ENCODE measurements around the gene PDP2. TPM values are rescaled to one million over a fixed set of nuclear protein-coding genes. Genes with fewer than 3 reads are reported as not detected.

PDP2 gene
- total and polyA plus RNA-seq, 10 of the 15 experiments (the other 5 are each of a cell fraction or from before 2014, with no cell fraction given), result 1.9 to 31.1 (median 6.2) TPM

- Histone ChIP-seq H3K9ac (ENCODE audit: control insufficient read depth, insufficient read depth, low read length) (no peak overlapping the region), H3K27ac (ENCODE audit: control insufficient read depth, insufficient read depth) (no peak overlapping the region), H3K79me2 (ENCODE audit: control insufficient read depth, insufficient read depth, low read length) (no peaks in the 10 kb centered on the region), H3K9me3 (replicated peaks; ENCODE audit: control insufficient read depth, insufficient read depth, low read length) (no peaks in the 10 kb centered on the region), H3K4me2 (ENCODE audit: control insufficient read depth, insufficient read depth) (no peak overlapping the region), H2AFZ (ENCODE audit: control insufficient read depth, low read depth, low read length) (no peak overlapping the region), H3K36me3 (ENCODE audit: control insufficient read depth in 2 of 2, insufficient read depth in 2 of 2, low read length in 1 of 2) (no peaks in the 10 kb centered on the region), H3K4me3 (no peak overlapping the region), H3K4me1 (ENCODE audit: control insufficient read depth, insufficient read depth, low read length) (peaks cover 5% of the 10 kb centered on the region; the same call in 1 of the 2 replicates), H3K27me3 (replicated peaks in 1 of 2; ENCODE audit: control insufficient read depth in 2 of 2, insufficient read depth in 2 of 2, low read length in 1 of 2) (peaks cover 4 to 10% of the 10 kb centered on the region in 2 experiments; a peak in 3 of 4 replicates), H4K20me1 (ENCODE audit: control insufficient read depth, insufficient read depth) (no peaks in the 10 kb centered on the region)
- RAD21 ChIA-PET (ENCODE audit: unreplicated experiment), result interaction anchor here (1.2 kb wide), 1 partner anchor 19 kb away, joined by 3 read pairs; no protein-coding TSS in a partner anchor
- WGBS (ENCODE audit: insufficient coverage, insufficient replicate concordance, low lambda C conversion rate, missing lambda C conversion rate), result 21% methylated on average over 2 of the region's 2 CpGs
- TF ChIP-seq MXI1 (IDR thresholded peaks at IDR 0.05; ENCODE audit: low read depth, low read length), result no peak
- intact Hi-C loops (cut with micrococcal nuclease; ENCODE audit: unreplicated experiment), result no loop called here
- in situ Hi-C loops (cut with MboI), result no loop called here
- BruUV-seq (replicated peaks), result no TSS peak
- CTCF ChIA-PET, result interaction anchor here (0.7 to 10.4 kb wide), 5 partner anchors 11 to 116 kb away, joined by 3 to 73 read pairs (median 4); partner anchors contain the start of gene NAE1
- SMC1A ChIA-PET (ENCODE audit: uncharacterized antibody, unreplicated experiment), result interaction anchor here (1.1 kb wide), 1 partner anchor 11 kb away, joined by 5 read pairs; no protein-coding TSS in a partner anchor
- DNase-seq (ENCODE audit: low read depth, low spot score) (no peak), ATAC-seq (no peak), FAIRE-seq (no peak)
- POLR2A ChIA-PET, result no interaction called here
Measured at GRCh38 chr16:66849021-66849420, 31.3 kb upstream of the PDP2 start.

GRCh38 chr16:66849549-66849948 lies 30.8 kb upstream of the PDP2 start:
- CTCF ChIA-PET, result interaction anchor here (0.9 to 10.4 kb wide), 4 partner anchors 11 to 23 kb away, joined by 4 to 73 read pairs (median 22); partner anchors contain the start of gene NAE1
- ATAC-seq (no peak), DNase-seq (ENCODE audit: low read depth, low spot score) (no peak), FAIRE-seq (no peak)
- Histone ChIP-seq H3K4me3 (no peak overlapping the region), H3K9ac (ENCODE audit: control insufficient read depth, insufficient read depth, low read length) (no peak overlapping the region), H2AFZ (ENCODE audit: control insufficient read depth, low read depth, low read length) (no peak overlapping the region), H3K9me3 (replicated peaks; ENCODE audit: control insufficient read depth, insufficient read depth, low read length) (no peaks in the 10 kb centered on the region), H4K20me1 (ENCODE audit: control insufficient read depth, insufficient read depth) (no peaks in the 10 kb centered on the region), H3K79me2 (ENCODE audit: control insufficient read depth, insufficient read depth, low read length) (no peaks in the 10 kb centered on the region), H3K27me3 (replicated peaks in 1 of 2; ENCODE audit: control insufficient read depth in 2 of 2, insufficient read depth in 2 of 2, low read length in 1 of 2) (peaks cover 4 to 10% of the 10 kb centered on the region in 2 experiments; a peak in 3 of 4 replicates), H3K27ac (ENCODE audit: control insufficient read depth, insufficient read depth) (no peak overlapping the region), H3K36me3 (ENCODE audit: control insufficient read depth in 2 of 2, insufficient read depth in 2 of 2, low read length in 1 of 2) (no peaks in the 10 kb centered on the region), H3K4me2 (ENCODE audit: control insufficient read depth, insufficient read depth) (no peak overlapping the region), H3K4me1 (ENCODE audit: control insufficient read depth, insufficient read depth, low read length) (peaks cover 5% of the 10 kb centered on the region; the same call in 1 of the 2 replicates)
- RAD21 ChIA-PET (ENCODE audit: unreplicated experiment), result interaction anchor here (1.2 kb wide), 1 partner anchor 18 kb away, joined by 3 read pairs; no protein-coding TSS in a partner anchor
- in situ Hi-C loops (cut with MboI) (no loop called here), intact Hi-C loops (cut with micrococcal nuclease; ENCODE audit: unreplicated experiment) (no loop called here)
- SMC1A ChIA-PET (ENCODE audit: uncharacterized antibody, unreplicated experiment), result interaction anchor here (1.2 kb wide), 1 partner anchor 18 kb away, joined by 4 read pairs; no protein-coding TSS in a partner anchor
- POLR2A ChIA-PET, result no interaction called here
- BruUV-seq (replicated peaks), result no TSS peak
- WGBS (ENCODE audit: insufficient coverage, insufficient replicate concordance, low lambda C conversion rate, missing lambda C conversion rate), result 80% methylated on average over 4 of the region's 4 CpGs
- TF ChIP-seq, protein P1, sequence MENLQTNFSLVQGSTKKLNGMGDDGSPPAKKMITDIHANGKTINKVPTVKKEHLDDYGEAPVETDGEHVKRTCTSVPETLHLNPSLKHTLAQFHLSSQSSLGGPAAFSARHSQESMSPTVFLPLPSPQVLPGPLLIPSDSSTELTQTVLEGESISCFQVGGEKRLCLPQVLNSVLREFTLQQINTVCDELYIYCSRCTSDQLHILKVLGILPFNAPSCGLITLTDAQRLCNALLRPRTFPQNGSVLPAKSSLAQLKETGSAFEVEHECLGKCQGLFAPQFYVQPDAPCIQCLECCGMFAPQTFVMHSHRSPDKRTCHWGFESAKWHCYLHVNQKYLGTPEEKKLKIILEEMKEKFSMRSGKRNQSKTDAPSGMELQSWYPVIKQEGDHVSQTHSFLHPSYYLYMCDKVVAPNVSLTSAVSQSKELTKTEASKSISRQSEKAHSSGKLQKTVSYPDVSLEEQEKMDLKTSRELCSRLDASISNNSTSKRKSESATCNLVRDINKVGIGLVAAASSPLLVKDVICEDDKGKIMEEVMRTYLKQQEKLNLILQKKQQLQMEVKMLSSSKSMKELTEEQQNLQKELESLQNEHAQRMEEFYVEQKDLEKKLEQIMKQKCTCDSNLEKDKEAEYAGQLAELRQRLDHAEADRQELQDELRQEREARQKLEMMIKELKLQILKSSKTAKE (IDR thresholded peaks at IDR 0.05; ENCODE audit: low read depth, poor library complexity, severe bottlenecking), result no peak
- TF ChIP-seq EP300 (IDR thresholded peaks at IDR 0.05; ENCODE audit: borderline replicate concordance in 1 of 2, control insufficient read depth in 1 of 2, low read depth in 2 of 2, low read length in 2 of 2) (no peak), ZNF687 (IDR thresholded peaks at IDR 0.05) (no peak), ZNF24 (IDR thresholded peaks at IDR 0.05) (no peak), SPI1 (IDR thresholded peaks at IDR 0.05; ENCODE audit: borderline replicate concordance, insufficient read depth, low read depth, low read length) (no peak), YBX1 (IDR thresholded peaks at IDR 0.05) (no peak), JUNB (IDR thresholded peaks at IDR 0.05) (no peak)

All from GM12878 (cell line).